Lower leg skin (tissue), 3 donors: ENCODE results near the gene APOC4.

Source experiments
- POLR2A ChIP-seq, 2 donors: fragments of 450-650 bp; IDR thresholded peaks; one replicate each; pipeline ENCODE4 v1.6.1; 2016 to 2017; ENCODE audit warnings: antibody characterized with exemption in 2 of 2, mild to moderate bottlenecking in 1 of 2, moderate library complexity in 1 of 2
- TF ChIP-seq, protein P1 (sequence below), 3 donors: fragments of 450-650 bp; IDR thresholded peaks; one replicate each; pipeline ENCODE4 v1.5.1; 2016; ENCODE audit warnings: antibody characterized with exemption in 3 of 3, mild to moderate bottlenecking in 3 of 3, moderate library complexity in 2 of 3

DNA sequence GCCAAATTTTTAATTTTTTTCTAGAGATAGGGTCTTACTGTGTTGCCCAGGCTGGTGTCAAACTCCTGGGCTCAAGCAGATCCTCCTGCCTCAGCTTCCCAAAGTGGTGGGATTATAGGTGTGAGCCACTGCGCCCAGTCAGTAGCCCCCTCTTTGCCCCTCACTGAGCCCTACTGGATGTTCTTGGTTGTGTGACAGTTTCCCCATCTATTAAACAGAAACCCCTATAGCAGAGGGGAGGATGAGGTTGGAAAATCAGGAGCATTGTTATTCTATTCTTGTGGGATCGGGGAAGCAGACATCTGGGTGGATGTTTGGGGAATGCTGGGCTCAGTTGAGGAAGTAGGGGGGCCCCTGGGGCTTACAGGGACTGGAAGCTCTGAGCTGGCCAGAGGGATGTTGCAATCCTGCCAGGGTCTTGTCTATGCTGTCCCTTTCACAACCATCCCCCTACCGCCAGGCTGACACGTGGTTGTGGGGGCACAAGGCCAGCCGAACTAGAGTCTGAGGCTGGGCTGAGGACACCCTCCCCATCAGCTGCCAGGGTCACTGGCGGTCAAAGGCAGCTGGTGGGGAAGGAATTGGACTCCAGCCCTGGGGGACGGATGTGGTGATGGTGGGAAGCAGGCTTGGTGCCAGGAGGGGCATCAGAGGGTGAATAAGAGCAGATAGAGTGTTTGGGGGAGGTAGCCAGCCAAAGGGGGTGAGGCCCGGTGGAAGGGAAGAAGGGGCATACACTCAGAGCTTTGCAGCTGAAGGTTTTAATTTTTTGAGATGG, 16.7 kb upstream of the APOC4 start:
- TF ChIP-seq, protein P1, sequence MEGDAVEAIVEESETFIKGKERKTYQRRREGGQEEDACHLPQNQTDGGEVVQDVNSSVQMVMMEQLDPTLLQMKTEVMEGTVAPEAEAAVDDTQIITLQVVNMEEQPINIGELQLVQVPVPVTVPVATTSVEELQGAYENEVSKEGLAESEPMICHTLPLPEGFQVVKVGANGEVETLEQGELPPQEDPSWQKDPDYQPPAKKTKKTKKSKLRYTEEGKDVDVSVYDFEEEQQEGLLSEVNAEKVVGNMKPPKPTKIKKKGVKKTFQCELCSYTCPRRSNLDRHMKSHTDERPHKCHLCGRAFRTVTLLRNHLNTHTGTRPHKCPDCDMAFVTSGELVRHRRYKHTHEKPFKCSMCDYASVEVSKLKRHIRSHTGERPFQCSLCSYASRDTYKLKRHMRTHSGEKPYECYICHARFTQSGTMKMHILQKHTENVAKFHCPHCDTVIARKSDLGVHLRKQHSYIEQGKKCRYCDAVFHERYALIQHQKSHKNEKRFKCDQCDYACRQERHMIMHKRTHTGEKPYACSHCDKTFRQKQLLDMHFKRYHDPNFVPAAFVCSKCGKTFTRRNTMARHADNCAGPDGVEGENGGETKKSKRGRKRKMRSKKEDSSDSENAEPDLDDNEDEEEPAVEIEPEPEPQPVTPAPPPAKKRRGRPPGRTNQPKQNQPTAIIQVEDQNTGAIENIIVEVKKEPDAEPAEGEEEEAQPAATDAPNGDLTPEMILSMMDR (IDR thresholded peaks at IDR 0.05), result peak in 1 of 3 donors; percentile 98
- TF ChIP-seq POLR2A (IDR thresholded peaks at IDR 0.05), result no peak
